HG03469 (cell line): Measurements from ENCODE around the gene ZNF423.

ENCODE experiments used
- ATAC-seq: cut with Tn5 transposase; IDR thresholded peaks from one replicate; pipeline ENCODE4 v1.9.1; 2021; ENCODE audit warnings: mild to moderate bottlenecking, moderate library complexity, moderate number of reproducible peaks; ENCODE audit not compliant: unreplicated experiment

ZNF423 gene

DNA sequence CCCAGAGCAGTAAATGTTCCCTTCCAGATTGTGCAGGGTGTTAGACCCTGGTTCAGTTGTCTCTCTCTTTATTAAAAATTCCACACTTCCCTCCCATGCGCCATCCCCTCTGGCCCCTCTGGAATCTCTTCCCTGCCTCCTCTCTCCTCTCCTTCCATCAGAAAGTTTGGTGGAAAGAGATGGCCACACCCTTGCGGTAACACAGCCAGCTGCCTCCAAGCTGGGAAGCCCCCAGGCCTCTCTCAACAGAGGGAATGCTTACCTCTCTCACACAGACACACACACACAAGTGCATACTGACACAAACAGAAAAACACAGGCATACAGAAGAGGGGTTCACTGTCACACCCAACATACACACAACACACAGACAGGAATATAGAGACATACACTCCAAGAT, 261.8 kb downstream of the ZNF423 start:
- no peak for ATAC-seq

DNA sequence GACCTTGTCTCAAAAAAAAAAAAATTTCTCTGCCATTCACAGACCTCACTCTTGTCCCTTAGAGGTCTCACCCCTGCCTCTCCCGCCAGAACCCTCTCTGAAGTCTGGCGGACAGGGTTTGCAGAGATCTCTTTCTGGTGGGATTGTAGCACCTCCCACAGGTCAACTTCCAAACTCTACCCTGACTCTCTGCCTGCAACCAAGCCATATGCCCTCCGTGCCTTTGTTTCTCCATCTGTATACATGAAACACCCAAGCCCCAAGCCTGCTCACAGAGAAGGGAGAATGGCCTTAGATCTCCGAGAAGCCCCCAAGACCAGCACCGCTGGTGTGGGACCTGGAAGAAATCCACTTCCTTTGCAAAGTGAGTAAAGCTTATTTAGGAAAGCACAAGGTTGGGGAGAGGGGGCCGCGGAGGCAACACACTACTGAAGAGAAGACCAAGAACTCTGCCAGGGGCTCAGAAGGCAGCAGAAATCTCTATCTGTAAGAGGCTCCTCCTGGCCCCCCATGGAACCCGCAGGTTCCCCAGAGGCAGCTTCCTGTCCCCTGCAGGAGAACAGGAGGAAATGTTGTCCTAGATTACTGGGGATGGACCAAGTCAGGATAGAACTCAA, 262.4 kb downstream of the ZNF423 start:
- no peak for ATAC-seq

DNA sequence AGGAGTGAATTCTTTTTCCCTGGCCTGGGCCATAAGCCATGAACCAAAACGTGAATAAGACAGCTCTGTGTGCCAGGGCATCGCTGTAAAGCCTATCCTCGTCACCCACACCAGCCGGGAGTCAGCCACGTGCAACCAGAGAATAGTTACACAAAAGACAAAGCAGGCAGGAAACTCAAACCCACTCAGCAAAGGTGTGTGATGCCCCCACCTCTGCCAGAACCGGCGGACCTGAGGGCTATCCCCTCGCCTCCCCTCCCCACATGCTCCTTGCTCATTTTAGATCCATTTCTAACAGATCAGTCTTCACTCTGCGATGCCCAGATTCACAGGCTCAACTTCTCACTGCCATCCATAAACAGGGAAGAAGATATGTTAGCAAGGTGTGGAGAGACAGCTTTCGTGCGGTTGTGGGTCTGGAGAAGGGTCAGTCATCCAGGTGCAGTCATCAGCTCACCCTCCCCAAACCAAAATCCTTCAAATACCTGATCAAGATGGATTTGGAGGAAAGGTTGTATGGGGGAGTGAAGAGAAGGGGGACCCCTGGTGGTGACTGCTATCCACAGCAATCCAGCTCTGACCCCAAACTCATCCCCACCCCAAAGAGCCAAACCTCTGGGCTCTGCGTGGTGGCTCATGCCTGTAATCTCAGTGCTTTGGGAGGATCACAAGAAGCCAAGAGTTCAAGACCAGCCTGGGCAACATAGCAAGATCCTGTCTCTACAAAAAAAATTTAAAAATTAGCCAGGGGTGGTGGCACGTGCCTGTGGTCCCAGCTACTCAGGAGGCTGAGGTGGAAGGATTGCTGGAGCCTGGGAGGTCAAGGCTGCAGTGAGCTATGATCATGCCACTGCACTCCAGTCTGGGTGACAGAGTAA, 263.1 kb downstream of the ZNF423 start:
- ATAC-seq, result no peak

DNA sequence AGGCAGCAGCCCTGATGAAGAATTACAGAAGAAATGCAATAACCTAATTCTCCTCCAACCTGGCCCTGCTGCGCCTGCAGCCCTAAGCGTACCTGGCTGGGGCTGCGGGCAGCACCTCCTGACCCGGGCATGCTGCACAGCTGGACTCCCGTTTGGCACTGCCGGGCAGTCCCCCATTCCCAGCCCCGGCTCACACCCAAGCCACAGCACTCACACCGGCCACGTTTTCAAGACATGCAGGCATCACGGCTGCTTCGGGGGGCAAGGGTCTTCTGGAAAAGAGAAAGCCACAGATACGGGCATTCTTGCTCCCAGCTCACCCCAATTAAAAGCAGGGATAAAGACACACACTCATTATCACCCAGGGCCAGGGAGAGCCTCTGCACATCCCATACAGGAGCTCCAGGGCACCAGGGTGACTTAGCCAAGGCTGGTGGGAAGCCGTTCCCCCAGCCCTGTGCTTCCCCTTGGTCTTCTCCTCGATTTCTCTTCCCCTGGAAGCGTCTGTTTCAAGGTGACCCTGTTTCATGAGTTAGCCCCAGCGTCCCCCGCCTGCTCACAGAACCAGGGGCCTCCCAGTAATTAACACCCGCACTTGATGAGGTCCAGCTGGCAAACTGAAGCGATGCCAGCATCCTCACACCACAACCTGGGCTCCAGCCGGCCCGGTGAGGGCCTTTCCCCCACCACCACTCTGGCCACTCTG, 265.6 kb downstream of the ZNF423 start:
- ATAC-seq, result no peak

DNA sequence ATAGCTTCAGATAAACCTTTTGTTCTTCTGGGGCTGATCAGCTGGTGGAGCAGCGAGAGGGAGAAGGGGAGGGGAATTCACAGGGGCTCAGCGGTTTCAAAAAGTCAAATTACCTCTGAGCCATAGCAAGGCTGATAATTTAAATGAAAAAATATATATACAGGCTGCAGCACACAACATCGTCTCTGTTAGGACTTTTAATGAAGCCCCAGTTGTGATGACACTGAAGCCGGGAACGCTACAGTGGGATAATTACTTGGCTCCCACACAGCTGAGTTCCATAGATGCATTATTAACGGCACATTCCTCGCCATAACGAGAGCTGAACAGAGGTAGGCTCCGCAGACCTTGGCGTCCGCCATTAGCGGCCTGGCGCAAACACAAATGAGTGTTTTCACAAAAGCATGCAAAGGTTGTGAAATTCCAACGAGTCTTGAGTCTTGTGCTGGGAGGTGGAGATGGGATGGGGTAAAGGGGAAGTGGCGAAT, 266.3 kb downstream of the ZNF423 start:
- ATAC-seq, result no peak

DNA sequence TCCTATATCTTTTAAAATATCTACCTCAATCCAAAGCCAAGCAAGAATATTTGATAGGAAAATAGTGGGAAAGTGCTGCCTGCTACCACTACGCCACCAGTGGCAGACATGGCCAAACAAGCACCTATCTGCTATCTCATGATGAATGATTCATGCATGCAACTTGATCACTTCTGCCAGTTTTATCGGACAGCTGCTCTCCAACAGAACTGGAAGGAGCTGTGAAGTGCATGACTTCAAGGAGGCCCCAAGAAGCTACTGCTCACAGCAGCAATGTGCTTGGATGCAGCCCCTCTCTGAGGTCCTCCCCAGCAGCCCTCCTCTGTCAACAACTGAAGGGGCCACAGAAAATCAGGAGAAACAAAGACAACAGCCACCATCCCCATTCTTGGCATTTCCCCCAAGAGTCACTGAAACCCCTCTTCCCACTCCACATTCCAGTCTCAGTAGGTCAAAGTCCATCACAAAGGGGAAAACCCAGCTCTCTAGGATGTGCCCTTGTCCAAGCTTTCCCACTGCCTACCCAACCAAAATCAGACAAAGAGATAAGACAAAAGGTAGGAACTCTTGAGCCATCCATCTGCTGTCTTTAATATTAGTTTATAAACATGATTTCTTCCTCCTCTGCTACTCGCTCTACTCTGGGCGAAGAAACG, 267.1 kb downstream of the ZNF423 start:
- ATAC-seq, result no peak

DNA sequence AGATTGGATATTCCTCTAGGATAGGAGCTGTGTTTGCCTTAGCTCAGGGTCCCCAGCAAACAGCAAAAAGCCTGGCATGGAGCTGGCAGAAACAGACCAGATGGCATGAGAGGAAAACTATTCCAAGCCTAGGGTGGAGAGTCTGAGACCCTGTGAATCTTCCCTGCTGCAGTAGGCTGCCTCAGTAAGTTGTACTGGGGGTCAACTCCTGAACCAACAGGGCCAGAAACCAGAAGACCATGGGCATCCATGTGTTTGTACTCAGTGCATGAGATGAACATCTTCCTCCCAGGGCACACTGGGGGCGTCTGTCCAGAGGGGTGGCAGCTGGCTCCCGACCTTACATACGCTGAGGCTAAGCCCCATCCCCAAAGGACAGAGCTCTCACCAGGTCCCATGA, 267.9 kb downstream of the ZNF423 start:
- no peak for ATAC-seq

DNA sequence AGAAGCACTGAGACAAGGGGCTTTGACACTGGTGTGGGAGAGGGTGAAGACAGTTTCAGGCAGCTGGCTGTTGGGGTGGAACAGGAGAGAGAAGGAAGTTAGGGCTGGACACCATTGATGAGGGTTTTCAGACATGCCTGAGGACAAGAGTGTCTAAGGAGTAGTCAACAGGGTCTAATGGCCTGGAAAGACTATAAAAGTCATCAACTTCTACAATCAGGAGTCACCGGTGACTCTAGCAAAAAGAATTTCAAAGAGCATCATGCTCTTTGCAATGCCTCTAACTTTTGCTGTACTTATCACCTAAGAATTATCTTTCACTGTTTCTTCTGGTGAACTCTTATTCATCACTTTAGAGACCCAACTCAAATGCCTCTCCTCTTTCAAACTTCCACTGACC, 268.4 kb downstream of the ZNF423 start:
- ATAC-seq, result no peak

DNA sequence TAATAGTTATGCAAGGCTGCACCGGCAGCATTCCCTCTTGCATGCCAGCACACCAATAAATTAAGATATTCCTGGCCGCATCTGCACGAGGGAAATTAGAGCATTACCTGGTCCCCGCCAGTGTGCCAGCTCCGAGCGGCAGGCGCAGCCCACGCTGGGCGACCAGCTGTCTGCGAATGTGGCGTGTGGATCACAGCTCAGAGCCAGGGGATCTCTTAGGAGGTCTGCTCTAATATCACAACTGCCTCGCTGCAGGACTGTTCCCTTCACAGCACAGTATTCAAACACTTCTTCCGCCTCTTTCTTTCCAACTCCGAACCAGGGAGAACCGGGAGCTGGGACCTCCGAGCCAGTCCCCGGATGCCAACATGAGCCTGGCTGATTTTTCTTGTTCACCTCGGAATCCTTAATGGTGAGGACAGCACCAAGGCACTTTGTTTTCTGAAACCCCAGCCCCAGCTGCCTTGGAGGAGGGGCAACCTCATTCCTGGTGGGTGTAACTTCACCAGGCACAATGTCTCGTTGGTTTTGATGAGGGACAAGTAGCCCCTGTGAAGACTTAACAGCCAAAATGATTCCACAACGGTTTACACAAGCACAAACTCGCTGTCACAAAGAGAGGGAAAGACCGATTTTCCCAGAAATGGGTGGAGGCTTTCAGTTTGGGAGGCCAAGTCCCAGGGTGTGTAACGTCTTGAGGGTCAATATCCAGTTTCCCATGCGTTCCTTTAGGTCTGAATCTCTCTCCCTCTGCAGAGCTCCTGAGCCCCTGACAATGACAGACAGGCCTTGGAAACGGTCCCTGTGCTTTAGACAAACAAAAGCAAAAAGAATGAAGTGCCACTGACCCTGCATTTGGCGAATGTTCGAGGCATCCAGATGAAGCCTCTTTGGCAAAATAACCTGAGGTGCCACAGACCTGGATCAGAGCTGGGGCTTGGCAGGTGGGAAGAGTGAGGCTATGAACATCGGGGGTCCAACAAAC, 269.2 kb downstream of the ZNF423 start:
- no peak for ATAC-seq

DNA sequence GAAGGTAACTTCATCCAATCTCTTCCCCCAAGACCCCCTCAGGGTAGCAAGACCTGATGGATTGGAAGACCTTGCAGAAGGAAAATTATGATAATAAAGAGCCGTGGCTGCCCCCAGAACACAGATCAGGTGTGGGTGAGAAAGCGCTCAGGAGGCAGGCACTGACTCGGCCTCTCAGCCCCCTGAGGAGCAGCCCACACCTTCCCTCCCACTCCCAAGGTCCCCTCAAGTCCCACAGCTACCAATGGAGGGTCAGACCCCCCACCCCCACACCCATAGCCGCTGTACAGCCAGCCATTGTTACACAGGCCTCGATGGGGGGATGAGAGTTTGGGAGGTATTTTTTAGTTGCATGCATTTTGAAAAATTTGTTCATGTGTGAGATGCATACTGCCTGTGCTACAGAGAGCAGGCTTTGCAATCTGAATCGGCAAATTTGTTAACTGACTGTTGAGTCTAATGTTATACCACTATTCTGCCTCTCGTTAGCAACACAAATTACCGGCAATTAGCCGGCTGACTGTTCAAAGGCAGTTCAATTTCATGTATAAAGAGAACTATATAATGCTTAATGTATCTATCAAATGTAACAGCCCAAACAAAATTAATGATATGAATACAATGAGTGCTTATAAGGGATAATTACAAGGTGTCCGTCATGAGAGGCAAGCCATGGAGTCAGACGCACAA, 270.6 kb downstream of the ZNF423 start:
- ATAC-seq, result no peak

DNA sequence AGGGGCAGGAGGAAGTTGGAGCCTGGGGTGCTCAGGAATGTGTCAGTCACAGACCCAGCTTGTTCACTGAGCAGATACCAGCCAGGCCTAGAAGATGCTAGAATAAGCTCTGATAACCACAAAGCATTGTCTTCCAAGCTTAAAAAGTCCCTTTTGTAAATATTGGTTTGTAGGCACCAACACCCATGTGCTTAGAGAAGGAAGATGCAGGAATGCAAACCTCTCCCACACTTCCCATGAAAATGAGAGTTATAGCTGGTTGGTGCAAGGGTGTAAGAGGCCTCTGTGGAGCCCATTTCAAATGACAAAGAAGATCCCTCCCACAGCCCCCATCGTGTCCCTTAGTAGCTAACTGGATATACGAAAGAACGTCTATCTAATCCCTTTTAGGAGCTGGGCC, 272.0 kb downstream of the ZNF423 start:
- no peak for ATAC-seq

DNA sequence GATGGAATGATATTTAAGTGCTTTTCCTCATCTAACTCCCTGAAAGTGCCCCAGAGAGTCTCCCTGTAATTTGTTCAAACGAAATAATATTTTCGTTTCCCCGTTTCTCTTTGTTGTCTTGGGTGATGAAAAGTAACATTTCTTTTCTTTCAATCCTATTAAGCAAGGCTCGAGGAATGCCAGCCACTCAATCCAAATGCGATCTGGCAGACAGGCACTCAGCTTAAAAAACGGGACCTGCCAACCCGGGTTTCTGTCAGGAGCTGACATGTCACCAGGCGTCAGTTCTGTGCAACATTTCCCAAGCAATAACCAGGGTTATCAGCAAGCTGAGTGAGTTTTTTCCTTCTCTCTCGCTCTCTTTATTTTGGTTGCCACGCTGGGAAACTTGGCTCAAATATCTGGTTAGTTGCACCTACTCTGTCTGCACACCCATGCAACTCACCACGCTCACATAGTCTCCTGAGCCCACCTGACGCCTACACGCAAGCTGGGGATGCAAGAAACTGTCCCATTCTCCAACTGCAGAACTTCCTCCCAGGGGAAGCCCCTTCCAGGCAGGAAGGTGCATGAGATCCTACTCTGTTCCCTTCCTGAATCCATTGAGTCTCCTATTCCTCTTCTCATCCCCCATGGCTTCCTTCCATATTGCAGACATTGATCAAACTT, 274.1 kb downstream of the ZNF423 start:
- no peak for ATAC-seq

DNA sequence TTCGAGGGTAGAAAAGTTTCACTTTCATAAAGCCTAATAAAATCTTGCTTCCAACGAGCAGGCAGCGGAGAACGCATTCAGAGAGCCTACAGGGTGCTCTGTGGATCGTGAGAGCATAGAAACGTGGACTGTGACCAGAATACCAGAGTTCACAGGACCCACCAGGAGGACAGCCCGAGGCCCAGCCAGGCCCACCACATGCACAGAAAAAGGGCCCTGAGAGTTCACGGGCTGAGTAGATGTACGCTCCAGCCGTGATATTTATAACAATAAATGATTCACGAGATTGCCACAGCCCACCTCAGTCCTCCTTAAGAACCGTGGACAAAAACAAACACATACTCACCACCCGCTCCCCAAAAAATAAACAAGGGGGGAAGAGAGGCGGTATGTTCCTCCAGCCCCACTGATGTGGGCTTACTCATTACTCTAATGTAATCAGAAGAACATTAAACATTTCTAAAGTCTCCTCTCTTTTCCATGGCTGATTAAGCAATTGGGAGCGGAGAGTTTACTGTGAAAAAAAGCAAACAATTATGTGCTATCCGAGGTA, 275.1 kb downstream of the ZNF423 start:
- no peak for ATAC-seq

DNA sequence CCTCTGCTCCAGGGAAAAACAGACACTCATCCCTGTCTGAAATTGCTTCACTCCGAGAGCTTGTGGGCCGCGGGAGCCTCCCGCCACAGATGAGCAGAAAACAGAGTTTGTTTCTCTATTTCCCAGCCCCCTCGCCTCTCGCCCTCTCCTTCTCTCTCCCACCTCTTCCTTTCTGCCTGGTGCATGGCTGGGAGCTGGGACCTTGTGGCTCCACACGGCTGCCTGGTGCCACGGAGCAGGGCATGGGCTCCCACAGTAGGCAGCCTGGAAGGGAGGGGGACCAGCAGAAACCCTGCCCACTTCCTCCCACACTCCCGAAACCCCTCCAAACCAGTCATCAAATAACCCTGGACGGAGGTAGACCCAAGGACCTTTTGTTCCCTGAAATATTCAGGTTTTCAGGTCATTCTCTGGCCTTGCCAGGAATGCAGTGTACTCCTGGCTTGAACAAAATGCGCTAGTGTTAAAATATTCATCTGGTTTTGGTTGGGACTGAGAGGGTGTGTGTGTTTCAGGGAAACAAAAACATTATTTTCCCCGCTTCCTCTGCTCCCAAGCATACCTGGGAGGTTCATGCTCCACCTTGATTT, 277.4 kb downstream of the ZNF423 start:
- ATAC-seq, result no peak

DNA sequence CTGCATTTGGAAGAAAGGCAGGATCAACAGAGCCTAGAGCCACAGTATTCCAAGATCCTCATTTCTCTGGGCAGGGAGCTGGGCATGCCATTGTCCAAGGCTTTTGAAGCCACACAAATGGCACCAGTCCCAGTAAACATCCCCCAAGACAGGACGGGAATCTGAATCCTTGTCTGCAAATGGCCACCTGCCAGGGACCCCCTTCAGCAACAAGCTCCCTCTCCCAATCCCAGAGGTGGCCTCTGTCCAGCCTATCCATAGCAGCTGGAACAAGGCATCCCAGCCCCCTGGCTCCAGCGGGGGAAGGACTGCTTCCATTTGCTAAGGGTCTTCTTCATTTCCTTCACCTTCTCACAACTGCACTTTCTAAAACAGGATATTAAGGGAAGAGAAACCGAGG, 277.9 kb downstream of the ZNF423 start:
- ATAC-seq, result no peak

DNA sequence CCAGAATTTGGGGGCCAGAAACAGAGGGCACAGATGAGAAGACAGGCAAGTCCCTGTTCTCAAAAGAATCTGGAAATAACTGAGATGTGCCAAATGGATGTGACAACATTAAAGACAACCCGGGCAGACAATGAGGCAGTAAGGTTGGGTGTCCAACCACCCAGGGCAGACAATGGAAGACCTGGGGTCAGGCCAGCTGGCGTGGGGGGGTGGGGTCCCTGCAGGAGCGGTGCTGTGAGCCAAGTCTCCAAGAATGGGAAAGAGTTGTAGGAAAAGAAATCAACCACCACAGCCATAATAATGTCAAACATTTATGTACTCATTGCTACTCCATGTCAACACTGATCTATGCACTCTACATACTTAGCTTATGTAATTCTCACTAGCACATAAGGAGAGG, 279.0 kb downstream of the ZNF423 start:
- ATAC-seq, result no peak

DNA sequence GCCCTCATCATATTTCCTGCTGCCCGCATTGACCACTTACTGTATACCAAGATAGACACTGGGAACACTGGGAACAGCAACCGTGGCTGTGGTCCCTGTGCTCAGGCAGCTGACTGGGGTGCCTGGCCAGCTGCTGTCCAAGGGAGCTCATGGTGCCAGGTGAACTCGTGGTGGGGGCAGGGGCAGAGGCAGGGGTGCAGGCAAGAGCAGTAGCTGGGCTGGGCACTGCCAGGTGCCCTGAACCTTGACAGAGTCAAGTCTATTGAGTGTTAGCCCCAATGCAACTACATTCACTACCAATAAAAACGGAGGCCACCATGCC, 279.8 kb downstream of the ZNF423 start:
- no peak for ATAC-seq
